H1 (cell line): ENCODE data around the gene TMEM229B. TPM values are rescaled to one million over a fixed set of nuclear protein-coding genes. Genes with fewer than 3 reads are reported as not detected.

ENCODE experiments used
- CTCF ChIA-PET: fragments of 300-600 bp; sonication (Branson Sonifier 250); formaldehyde crosslinking; loops from one replicate; lab custom pipeline; 2021; ENCODE audit not compliant: partially characterized antibody; lab: Charles Lee
- POLR2A ChIA-PET: fragments of 300-600 bp; sonication (Branson Sonifier 250); formaldehyde crosslinking; loops from one replicate; lab custom pipeline; 2021; ENCODE audit warnings: inconsistent platforms; ENCODE audit not compliant: partially characterized antibody; lab: Charles Lee
- DNase-seq, 2 experiments: peaks; one replicate each; pipeline versions ENCODE4 v3.0.0 to v3.0.0-alpha.2; 2010 to 2022; ENCODE audit warnings: low spot score in 2 of 2, low read depth in 1 of 2, mixed read lengths in 1 of 2
- FAIRE-seq: peaks from 2 replicates; lab custom pipeline; 2011; peaks lifted over from hg19 to GRCh38; lab: Jason Lieb, UNC
- H2AFZ ChIP-seq: 2 replicates; pipeline ENCODE4 v1.8.1; 2012; ENCODE audit warnings: low read length, inconsistent platforms
- H2AK5ac ChIP-seq: 2 replicates; pipeline ENCODE4 v1.6.1; 2013; ENCODE audit warnings: low read depth, low read length
- H2BK120ac ChIP-seq: replicated peaks from 2 replicates; pipeline ENCODE3; 2013; ENCODE audit warnings: low read depth, low read length, inconsistent platforms
- H2BK12ac ChIP-seq: 2 replicates; pipeline ENCODE4 v1.6.1; 2013; ENCODE audit warnings: low read depth, low read length
- H2BK15ac ChIP-seq: 2 replicates; pipeline ENCODE4 v1.6.1; 2013; ENCODE audit warnings: low read length
- H2BK20ac ChIP-seq: 2 replicates; pipeline ENCODE4 v1.6.1; 2013; ENCODE audit warnings: low read length
- H2BK5ac ChIP-seq: 2 replicates; pipeline ENCODE4 v1.6.1; 2013; ENCODE audit warnings: low read depth, low read length
- H3K14ac ChIP-seq: 2 replicates; pipeline ENCODE4 v1.6.1; 2013; ENCODE audit warnings: inconsistent platforms; ENCODE audit not compliant: insufficient read length
- H3K18ac ChIP-seq: 2 replicates; pipeline ENCODE4 v1.6.1; 2013; ENCODE audit warnings: low read length; ENCODE audit errors: extremely low read depth
- H3K23ac ChIP-seq: 2 replicates; pipeline ENCODE4 v1.6.1; 2013; ENCODE audit warnings: inconsistent platforms; ENCODE audit not compliant: insufficient read length
- H3K23me2 ChIP-seq: 2 replicates; pipeline ENCODE4 v1.6.1; 2013; ENCODE audit warnings: low read depth, low read length
- H3K27ac ChIP-seq: 2 replicates; pipeline ENCODE4 v1.6.1; 2011; ENCODE audit warnings: low read depth, low read length, inconsistent platforms
- H3K27me3 ChIP-seq, 4 experiments: replicated peaks in 1 of 4; 1 replicate in 1 of 4; 2 replicates in 3 of 4; pipeline versions ENCODE4 v1.6.1 to v1.8.1; 2011 to 2013; ENCODE audit warnings: low read length in 3 of 4, mild to moderate bottlenecking in 3 of 4, inconsistent platforms in 2 of 4, mixed read lengths in 2 of 4, moderate library complexity in 1 of 4; ENCODE audit not compliant: control insufficient read depth in 3 of 4, insufficient read depth in 3 of 4; ENCODE audit errors: extremely low read depth in 1 of 4
- H3K36me3 ChIP-seq, 4 experiments: 2 replicates each; pipeline versions ENCODE4 v1.6.1 to v1.8.1; 2011 to 2013; ENCODE audit warnings: mild to moderate bottlenecking in 4 of 4, low read length in 3 of 4, moderate library complexity in 2 of 4, control low read depth in 1 of 4, inconsistent platforms in 1 of 4; ENCODE audit not compliant: insufficient read depth in 4 of 4, control insufficient read depth in 2 of 4
- H3K4ac ChIP-seq: replicated peaks from 2 replicates; pipeline ENCODE3; 2013; ENCODE audit warnings: low read length, low read depth, mixed read lengths, inconsistent platforms; ENCODE audit not compliant: insufficient read length
- H3K4me1 ChIP-seq, 4 experiments: replicated peaks in 1 of 4; 1 replicate in 1 of 4; 2 replicates in 3 of 4; pipeline versions ENCODE4 v1.6.1 to v1.8.1; 2011 to 2013; ENCODE audit warnings: low read length in 3 of 4, inconsistent platforms in 2 of 4, mixed read lengths in 1 of 4; ENCODE audit not compliant: insufficient read depth in 4 of 4, control insufficient read depth in 3 of 4
- H3K4me2 ChIP-seq, 2 experiments: 2 replicates each; pipeline versions ENCODE4 v1.6.1 to v1.8.1; 2011 to 2013; ENCODE audit warnings: low read depth in 2 of 2, low read length in 2 of 2, control low read depth in 1 of 2, inconsistent platforms in 1 of 2, mild to moderate bottlenecking in 1 of 2; ENCODE audit not compliant: insufficient read depth in 1 of 2
- H3K4me3 ChIP-seq, 4 experiments: fragments of 200-600, 300-600 bp in 1 of 4; sonication (generic), shearing (Covaris generic), sonication (Bioruptor Twin) in 1 of 4; 2 replicates each; pipeline versions ENCODE4 v1.5.1 to v1.8.1; 2011 to 2016; ENCODE audit warnings: low read length in 4 of 4, low read depth in 3 of 4, control low read depth in 2 of 4, inconsistent platforms in 2 of 4, mild to moderate bottlenecking in 2 of 4, mixed read lengths in 1 of 4, moderate library complexity in 1 of 4; ENCODE audit not compliant: insufficient read depth in 2 of 4; ENCODE audit errors: extremely low read depth in 1 of 4
- H3K56ac ChIP-seq: replicated peaks from 2 replicates; pipeline ENCODE3; 2013; ENCODE audit warnings: low read depth, mild to moderate bottlenecking, mixed read lengths, low read length, inconsistent platforms; ENCODE audit not compliant: insufficient read length
- H3K79me1 ChIP-seq: 2 replicates; pipeline ENCODE4 v1.6.1; 2013; ENCODE audit warnings: low read depth, low read length, control low read depth
- H3K79me2 ChIP-seq, 2 experiments: 2 replicates each; pipeline versions ENCODE4 v1.6.1 to v1.8.1; 2012 to 2013; ENCODE audit warnings: low read length in 2 of 2, mild to moderate bottlenecking in 2 of 2, inconsistent platforms in 1 of 2; ENCODE audit not compliant: insufficient read depth in 2 of 2, control insufficient read depth in 1 of 2
- H3K9ac ChIP-seq, 4 experiments: replicated peaks in 1 of 4; 1 replicate in 1 of 4; 2 replicates in 3 of 4; pipeline versions ENCODE4 v1.6.1 to v1.8.1; 2011 to 2013; ENCODE audit warnings: low read depth in 3 of 4, low read length in 3 of 4, control low read depth in 2 of 4, mild to moderate bottlenecking in 2 of 4, moderate library complexity in 2 of 4, inconsistent platforms in 1 of 4; ENCODE audit errors: extremely low read depth in 1 of 4
- H3K9me3 ChIP-seq, 2 experiments: 2 replicates each; pipeline versions ENCODE4 v1.6.1 to v1.8.1; 2012 to 2013; ENCODE audit warnings: mild to moderate bottlenecking in 2 of 2, moderate library complexity in 2 of 2, control low read depth in 1 of 2, inconsistent platforms in 1 of 2, low read depth in 1 of 2, low read length in 1 of 2, mixed read lengths in 1 of 2; ENCODE audit not compliant: insufficient read depth in 2 of 2
- H4K20me1 ChIP-seq, 2 experiments: replicated peaks in 1 of 2; 2 replicates each; pipeline versions ENCODE3 to v1.8.1; 2011 to 2013; ENCODE audit warnings: inconsistent platforms in 2 of 2, low read length in 2 of 2, mild to moderate bottlenecking in 1 of 2; ENCODE audit not compliant: insufficient read depth in 2 of 2, control insufficient read depth in 1 of 2
- H4K5ac ChIP-seq: 2 replicates; pipeline ENCODE4 v1.6.1; 2013; ENCODE audit warnings: low read length, low read depth, mixed read lengths, inconsistent platforms; ENCODE audit not compliant: insufficient read length
- H4K8ac ChIP-seq: 2 replicates; pipeline ENCODE4 v1.8.0; 2013; ENCODE audit warnings: mild to moderate bottlenecking, moderate library complexity, low read length, inconsistent platforms; ENCODE audit not compliant: insufficient read depth; ENCODE audit errors: extremely low read depth
- H4K91ac ChIP-seq: replicated peaks from 2 replicates; pipeline ENCODE3; 2013; ENCODE audit warnings: low read length, mixed read lengths, inconsistent platforms; ENCODE audit not compliant: insufficient read length
- ASH2L ChIP-seq: fragments of 200-600, 300-600 bp; sonication (generic); IDR thresholded peaks from one replicate; pipeline ENCODE4 v1.7.1; 2017; ENCODE audit warnings: low read length
- CEBPB ChIP-seq: IDR thresholded peaks from 2 replicates; pipeline ENCODE4 v1.6.1; 2012; ENCODE audit warnings: low read depth, low read length
- CHD2 ChIP-seq: IDR thresholded peaks from 2 replicates; pipeline ENCODE4 v1.6.1; 2012; ENCODE audit warnings: low read length, improper control_type of control experiment
- RBBP5 ChIP-seq: IDR thresholded peaks from 2 replicates; pipeline ENCODE4 v1.7.1; 2012; ENCODE audit warnings: low read depth, mild to moderate bottlenecking, inconsistent platforms, low read length, moderate library complexity, borderline replicate concordance
- RXRA ChIP-seq: IDR thresholded peaks from 2 replicates; pipeline ENCODE4 v1.6.1; 2011; ENCODE audit warnings: low read depth, mild to moderate bottlenecking, low read length, moderate library complexity; ENCODE audit not compliant: insufficient read depth
- SRF ChIP-seq: IDR thresholded peaks from 2 replicates; pipeline ENCODE4 v1.6.1; 2011; ENCODE audit warnings: mild to moderate bottlenecking, low read depth, low read length, moderate library complexity
- TBP ChIP-seq: IDR thresholded peaks from 2 replicates; pipeline ENCODE4 v1.6.1; 2011; ENCODE audit warnings: low read depth, low read length, improper control_type of control experiment
- TEAD4 ChIP-seq: IDR thresholded peaks from 2 replicates; pipeline ENCODE4 v1.6.1; 2012; ENCODE audit warnings: low read depth, low read length, inconsistent platforms, mixed read lengths
- WGBS, 2 experiments: shearing (Covaris generic) in 1 of 2; methylation state at CpG; one replicate each; pipeline versions ENCODE4 v1.1.6 to v1.1.7; 2013 to 2015; ENCODE audit warnings: low lambda C conversion rate in 2 of 2, mixed read lengths in 2 of 2, inconsistent platforms in 1 of 2, low coverage in 1 of 2, missing lambda C conversion rate in 1 of 2; ENCODE audit not compliant: insufficient replicate concordance in 2 of 2, insufficient coverage in 1 of 2, insufficient read length in 1 of 2; ENCODE audit errors: extremely low coverage in 1 of 2, missing lambda C conversion rate in 1 of 2; 5-methylcytosine and 5-hydroxymethylcytosine counted together
- polyA plus RNA-seq, 7 experiments: library from polyadenylated mRNA; depleted of rRNA in 3 of 7; stranded (reverse) in 5 of 7; unstranded in 2 of 7; fragments of >200 nt in 5 of 7; fragments of 200-250 nt in 2 of 7; gene quantifications; 1 replicate in 5 of 7; 2 replicates in 1 of 7; 4 replicates in 1 of 7; pipeline versions ENCODE4 v1.2.1 to v1.2.3, GENCODE V29; 2011 to 2013; ENCODE audit warnings: missing spikeins in 2 of 7, mixed read lengths in 2 of 7
- total RNA-seq: library from RNA; stranded (reverse); fragmentation: NEBNext Ultra II Directional; extraction: Animal tissue kit (Norgen Biotek cat#: 25700); gene quantifications from 2 replicates; pipeline ENCODE4 v1.2.1, GENCODE V29; 2021

The TMEM229B gene
- total and polyA plus RNA-seq, 2 of the 8 experiments (the other 6 are each of a cell fraction or from before 2014, with no cell fraction given): 0.73 to 0.85 TPM

DNA sequence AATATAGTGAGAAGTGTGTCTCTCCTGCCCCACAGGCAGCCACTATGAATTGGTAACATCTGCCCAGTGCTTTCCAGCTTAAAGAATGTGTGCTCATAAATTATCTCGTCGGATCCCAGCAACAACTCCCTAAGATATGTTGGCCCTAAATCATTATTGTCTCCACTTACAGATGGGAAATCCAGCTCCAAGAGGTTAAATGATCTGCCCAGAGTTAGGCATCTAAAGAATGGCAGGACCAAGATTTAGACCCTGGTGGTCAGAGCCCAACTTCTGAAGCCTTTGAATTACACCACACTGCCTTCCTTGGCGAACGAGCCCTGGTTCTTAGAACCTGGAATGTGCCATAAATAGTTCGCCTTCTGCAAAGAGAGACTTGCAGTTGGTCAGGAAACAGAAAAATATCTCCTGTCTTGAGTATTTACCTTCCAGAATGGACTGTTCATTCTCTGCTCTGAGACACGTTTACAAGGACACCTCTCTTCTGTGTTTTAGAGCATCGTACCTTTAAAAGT, 56.4 kb downstream of the TMEM229B start:
- 88% methylated on average over 7 of the region's 7 CpGs; no CpG with 5 or more reads in 1 of the 2 experiments for WGBS, 2 experiments
- Histone ChIP-seq H3K23ac (no peak overlapping the region), H3K56ac (no peak overlapping the region), H3K4me1 (peaks cover 0 to 7% (median 2%) of the 10 kb centered on the region in 4 experiments; a peak in 3 of 7 replicates), H4K20me1 (no peaks in the 10 kb centered on the region), H3K36me3 (no peaks in the 10 kb centered on the region), H2BK120ac (no peak overlapping the region), H3K23me2 (no peaks in the 10 kb centered on the region), H3K79me2 (no peaks in the 10 kb centered on the region), H3K18ac (no peak overlapping the region), H3K4me2 (no peak overlapping the region), H4K8ac (no peak overlapping the region), H3K27ac (no peak overlapping the region), H4K91ac (no peak overlapping the region), H2BK5ac (no peak overlapping the region), H2BK12ac (no peak overlapping the region), H3K4me3 (no peak overlapping the region), H4K5ac (no peak overlapping the region), H2AK5ac (no peak overlapping the region), H2BK20ac (no peak overlapping the region), H2BK15ac (no peak overlapping the region), H3K4ac (no peak overlapping the region), H3K27me3 (no peaks in the 10 kb centered on the region), H2AFZ (no peak overlapping the region), H3K9me3 (no peaks in the 10 kb centered on the region), H3K79me1 (no peaks in the 10 kb centered on the region), H3K14ac (no peak overlapping the region), H3K9ac (no peak overlapping the region)
- ChIA-PET CTCF (interaction anchor here (0.6 to 21.6 kb wide), 10 partner anchors 8 to 168 kb away, joined by 3 to 446 read pairs (median 4); partner anchors contain the start of gene PIGH), POLR2A (interaction anchor here (0.6 to 2.4 kb wide), 3 partner anchors 13 to 81 kb away, joined by 3 to 7 read pairs (median 3); no protein-coding TSS in a partner anchor)
- DNase-seq: no peak
- FAIRE-seq: no peak
- no peak for TF ChIP-seq RBBP5
- no peak for TF ChIP-seq CEBPB
- no peak for TF ChIP-seq CHD2
- no peak for TF ChIP-seq RXRA
- TF ChIP-seq ASH2L: no peak
- no peak for TF ChIP-seq TBP
- TF ChIP-seq SRF: no peak
- TF ChIP-seq TEAD4: no peak
